HG03558 (cell line): ENCODE measurements around the gene UBE2E2.
A peak's percentile ranks its signal among the peaks of the same experiment; 100 is the strongest.

ENCODE experiments used
- ATAC-seq: cut with Tn5 transposase; IDR thresholded peaks from one replicate; pipeline ENCODE4 v1.9.1; 2021; ENCODE audit warnings: moderate number of reproducible peaks; ENCODE audit not compliant: unreplicated experiment; ENCODE audit errors: extremely low read depth

Gene UBE2E2

DNA sequence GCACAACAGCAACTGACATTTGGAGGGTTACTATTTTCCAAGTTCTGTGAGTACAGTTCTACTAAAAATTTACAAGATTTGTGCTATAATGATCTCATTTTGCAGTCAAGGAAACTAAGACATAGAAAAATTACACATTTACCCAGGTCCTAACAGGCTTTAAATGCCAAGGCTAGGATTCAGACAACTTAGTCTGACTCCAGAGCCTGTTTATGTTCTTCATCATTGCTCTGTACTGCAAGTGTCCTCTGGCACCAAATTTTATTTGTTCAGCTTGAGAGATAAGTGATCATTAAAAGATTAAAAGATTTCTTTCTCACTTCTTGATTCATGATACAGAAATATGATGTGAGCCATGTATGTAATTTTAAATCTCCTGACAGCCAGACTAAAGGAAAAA is 290.8 kb downstream of the UBE2E2 start:
- no peak for ATAC-seq

DNA sequence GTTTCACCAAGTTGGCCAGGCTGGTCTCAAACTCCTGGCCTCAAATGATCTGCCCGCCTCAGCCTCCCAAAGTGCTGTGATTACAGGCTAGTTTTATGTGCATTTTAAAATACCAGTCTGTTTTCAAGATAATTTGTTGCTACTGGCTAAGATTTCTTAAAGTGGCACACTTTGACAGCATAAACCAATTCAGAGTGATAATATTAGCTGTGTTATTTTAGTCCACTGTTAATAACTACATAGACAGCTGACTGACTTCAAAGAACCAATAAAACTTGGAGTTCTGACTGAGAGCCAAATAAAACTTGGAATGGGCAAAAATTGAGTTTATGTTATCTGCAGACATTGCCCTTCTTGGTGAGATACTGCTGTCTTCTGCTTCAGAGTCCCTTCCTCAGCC is 291.8 kb downstream of the UBE2E2 start:
- ATAC-seq = no peak

DNA sequence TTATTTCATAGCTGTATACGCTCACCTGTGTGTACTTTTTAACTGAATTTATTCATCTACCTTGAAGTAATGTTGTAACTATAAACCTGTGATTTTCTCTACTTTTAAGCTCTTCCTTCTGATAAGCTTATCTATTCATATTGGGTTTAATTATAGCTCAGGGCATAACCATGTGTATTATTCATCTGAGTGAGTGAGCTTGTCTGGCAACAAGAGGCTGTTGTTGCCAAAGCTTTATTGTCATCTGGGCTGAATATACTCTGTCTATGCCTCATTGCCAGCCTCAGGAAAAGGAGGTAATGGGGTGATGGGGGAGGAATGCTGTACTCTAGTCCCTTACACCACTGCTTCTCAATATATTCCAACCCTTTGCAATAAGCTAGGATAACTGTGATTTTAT is 292.4 kb downstream of the UBE2E2 start:
- ATAC-seq = no peak

DNA sequence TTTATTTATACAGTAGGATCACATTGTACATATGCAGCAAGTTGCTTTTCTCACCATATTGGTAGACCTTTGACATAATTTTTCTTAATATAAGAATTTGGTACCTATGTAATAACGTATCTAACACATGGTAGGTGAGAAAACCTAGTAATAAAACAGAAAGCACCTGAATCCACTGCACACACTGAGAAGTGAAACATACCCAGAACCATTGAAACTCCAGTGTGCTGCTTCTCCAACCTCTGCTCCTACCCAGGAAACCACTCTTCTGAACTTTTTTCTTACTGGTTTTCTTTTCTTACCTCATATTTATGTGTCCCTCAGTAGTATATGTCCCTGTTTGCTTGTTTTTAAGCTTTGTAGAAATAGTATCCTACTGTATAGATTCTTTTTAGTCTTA is 293.0 kb downstream of the UBE2E2 start:
- ATAC-seq = no peak

DNA sequence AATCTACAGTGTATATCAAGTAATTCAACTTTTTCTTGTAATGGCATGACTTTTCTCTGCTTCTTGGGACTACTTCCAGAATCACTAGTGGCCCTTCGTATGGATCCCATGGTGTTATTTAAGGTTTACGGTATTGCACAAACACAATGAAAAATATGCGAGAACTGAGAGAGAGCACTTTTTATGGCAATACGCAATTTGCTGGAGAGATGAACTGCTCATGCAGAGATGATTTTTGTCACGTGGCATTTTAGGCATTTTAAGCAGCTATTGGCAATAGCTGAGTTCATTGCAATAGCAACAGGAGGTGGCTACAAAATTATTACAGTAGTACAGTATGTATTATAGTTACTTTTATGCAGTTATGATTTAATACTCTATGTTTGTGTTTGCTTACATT is 294.0 kb downstream of the UBE2E2 start:
- ATAC-seq = no peak

DNA sequence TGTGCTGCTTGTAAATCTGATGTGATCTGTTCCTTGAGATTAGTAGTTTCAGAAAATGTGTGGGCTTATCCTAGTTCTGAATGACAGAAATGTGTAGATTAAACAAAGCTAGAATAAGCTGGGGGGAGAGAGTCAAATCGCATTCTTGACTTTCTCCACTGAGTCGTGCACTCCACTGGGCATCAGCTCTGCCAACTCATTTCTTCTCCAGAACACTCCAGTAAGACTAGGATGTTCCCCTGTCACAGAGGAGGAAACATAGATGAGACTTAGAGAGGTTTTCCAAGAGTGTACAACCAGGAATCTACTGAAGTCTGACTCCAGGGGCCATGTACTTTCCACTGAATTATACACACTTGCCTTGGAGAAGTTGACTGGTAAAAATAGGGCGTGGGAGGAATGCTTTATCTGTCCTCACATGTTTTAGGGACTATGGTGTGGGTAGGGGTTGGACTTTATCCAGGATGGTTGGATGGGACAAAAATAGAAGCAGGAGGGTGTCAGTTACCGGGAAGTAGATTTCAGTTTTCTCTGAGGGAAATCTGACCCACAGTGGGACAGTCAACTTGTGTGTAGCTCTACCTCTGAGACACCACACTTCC is 298.2 kb downstream of the UBE2E2 start:
- no peak for ATAC-seq

DNA sequence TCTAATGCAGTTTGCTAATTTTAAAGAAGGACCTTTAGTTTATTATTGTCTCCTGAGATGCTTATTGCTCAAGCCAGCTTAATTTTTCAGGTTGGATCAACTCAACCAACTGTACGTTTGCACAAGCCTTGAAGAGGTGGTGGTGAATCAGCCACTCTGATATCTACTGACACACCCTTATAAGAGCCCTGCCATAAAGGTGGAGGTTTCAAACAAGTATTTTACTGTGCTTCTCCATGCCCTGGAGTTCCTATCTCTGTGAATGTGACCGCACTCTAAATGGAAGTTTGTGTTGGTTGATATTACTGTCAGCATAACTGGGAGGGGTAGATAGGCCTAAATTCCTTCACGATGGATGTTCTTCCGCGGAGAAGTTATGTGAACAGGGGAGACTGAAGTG is 305.3 kb downstream of the UBE2E2 start:
- ATAC-seq = no peak

DNA sequence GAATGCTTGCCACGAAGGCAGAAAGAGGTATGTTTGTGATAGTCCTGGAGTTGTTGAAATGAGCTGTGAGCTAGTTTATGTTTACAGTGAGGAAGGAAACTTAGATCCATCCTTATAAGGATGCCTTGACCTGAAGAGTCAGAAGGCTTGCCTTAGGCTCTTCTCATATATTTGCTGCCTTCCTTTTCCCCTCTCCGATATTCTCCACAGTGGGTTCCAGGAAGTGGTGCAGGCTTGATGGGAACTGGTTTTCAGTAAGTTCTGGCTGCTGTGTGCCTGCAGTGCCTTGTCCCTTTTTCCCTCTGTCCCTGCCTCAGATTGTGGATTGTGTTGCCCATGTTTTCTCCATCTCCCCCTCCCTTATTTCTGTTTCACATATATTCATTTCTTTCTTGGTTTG is 315.3 kb downstream of the UBE2E2 start:
- no peak for ATAC-seq

DNA sequence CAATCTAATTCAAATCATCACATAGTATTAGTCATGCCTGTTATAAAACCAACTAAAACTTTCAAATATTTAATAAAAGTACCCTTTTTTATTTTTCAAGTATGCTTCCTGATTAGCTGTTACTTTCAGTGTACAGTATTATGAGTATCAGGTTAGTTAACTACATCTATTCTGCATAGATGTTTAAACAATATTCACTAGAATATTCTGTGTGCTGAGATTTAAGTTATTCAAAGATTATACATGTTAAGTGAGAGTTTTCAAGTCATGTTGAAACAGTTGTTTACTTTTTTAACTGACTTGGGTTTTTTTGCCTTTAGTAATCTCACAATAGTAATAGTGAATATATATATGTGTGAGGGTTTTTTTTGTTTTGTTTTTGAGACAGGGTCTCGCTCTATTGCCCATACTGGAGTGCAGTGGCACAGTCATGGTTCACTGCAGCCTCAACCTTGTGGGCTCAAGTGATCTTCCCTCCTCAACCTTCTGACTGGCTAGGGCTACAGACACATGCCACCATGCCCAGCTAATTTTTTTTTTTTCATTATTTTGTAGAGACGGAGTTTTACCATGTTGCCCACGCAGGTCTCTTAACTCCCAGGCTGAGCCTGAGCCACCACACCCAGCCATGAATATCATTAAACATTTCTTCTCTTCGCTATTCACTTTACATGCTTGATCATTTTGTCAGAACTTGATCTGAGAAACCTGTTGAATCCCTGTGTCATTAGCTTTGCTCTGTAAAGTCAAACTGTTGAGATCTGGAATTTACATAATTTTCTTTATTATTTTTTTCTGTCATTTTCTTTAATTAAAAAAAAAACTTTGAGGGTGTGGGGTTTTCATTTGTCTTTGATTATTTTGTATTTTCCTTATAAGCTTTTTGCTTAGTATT is 316.4 kb downstream of the UBE2E2 start:
- ATAC-seq = peak; percentile 46

DNA sequence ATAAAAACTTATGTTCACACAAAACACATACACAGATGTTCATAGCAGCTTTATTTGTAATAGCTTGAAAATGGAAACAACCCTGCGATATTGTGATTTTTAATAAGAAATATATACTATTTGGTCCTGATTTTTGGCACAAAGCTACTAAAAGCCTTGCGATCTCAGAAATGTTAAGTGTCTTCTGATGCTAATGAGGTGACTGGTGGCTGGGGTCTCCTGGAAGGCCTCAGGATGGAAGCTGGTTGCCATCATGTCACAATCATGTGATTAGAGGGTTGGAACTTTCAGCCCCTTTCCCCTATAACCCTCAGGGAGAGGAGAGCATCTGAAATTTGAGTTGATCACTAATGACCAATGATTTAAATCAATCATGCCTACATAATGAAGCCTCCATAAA is 324.2 kb downstream of the UBE2E2 start:
- no peak for ATAC-seq

DNA sequence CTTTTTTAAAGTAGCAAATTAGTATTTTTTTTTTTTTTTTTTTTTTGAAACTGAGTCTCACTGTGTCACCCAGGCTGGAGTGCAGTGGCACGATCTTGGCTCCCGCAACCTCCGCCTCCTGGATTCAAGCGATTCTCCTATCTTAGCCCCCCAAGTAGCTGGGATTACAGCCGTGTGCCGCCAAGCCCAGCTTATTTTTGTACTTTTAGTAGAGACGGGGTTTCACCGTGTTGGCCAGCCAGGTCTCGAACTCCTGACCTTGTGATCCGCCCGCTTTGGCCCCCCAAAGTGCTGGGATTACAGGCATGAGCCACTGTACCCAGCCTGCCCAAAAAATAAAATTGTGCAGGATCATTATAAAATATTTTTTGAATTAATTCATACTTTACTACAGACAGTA is 330.5 kb downstream of the UBE2E2 start:
- ATAC-seq = no peak

DNA sequence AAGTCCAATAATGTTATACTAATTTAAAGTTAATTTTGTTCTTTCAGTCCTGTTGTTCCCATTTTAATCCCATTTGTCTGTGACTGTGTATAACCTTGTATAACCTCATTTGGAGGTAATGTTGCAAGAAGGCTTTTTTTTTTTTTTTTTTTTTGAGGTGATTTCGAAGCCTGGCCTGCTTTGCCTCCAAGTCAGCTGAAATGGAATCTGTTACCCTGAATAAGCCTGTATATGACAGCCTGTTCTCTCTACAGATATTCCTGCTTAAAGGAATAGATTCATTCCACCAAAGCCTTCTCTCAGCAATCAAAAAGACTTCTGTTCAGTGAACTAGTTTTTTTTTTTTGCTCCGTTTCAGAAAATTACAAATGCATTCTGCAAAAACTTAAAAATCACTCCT is 330.9 kb downstream of the UBE2E2 start:
- no peak for ATAC-seq

DNA sequence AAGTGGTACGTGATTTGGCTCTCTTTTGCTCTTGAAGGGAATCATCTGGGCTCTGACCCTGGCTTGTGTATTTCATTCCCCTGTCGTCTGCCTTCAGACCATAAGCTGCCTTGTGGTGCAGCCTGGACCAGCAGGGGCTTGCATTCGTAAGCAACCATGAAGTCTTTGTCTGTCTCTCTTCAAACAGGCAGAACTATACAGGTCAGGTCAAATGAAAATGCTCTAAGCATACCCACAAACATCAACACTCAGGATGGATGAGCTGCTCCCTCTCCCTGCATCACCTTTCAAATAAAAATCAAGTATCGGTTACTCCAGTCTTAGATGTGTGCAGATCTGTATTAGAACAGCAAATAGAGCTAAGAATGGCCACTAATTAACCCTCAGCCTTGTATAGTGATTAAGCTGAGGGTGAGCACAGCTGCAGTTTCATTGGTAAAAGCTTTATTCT is 334.0 kb downstream of the UBE2E2 start:
- ATAC-seq = no peak

DNA sequence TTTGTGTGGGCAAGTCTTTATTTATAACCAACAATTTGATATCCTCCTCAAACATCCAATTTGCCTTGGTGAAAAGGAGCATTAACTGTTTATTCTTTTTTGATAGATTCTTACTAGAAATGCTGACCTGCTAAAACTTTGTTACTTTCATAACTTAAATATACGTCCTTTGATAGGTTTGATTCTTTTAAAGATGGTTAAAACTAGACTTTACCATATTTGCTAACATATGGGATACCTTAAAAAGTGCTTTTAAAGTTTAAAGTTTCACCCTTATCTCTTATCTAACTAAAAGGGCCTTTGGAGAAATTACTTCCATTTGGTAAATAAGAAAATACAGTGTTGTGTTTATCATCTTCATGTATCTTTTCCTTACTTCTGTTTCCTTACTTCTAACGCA is 336.1 kb downstream of the UBE2E2 start:
- no peak for ATAC-seq

DNA sequence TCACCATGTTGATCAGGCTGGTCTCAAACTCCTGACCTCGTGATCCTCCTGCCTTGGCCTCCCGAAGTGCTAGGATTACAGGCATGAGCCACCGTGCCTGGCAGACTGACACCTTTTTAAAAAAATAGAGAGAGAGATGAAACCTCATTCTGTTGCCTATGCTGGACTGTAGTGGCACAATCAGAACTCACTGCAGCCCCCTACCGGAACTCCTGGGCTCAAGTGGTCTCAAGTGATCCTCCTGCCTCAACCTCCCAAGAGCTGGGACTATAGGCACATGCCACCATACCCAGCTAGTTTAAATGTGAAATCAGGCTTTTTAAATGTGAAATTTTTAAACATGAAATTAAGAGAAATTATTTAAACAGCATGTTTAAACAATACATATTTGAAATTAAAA is 337.5 kb downstream of the UBE2E2 start:
- ATAC-seq = no peak

DNA sequence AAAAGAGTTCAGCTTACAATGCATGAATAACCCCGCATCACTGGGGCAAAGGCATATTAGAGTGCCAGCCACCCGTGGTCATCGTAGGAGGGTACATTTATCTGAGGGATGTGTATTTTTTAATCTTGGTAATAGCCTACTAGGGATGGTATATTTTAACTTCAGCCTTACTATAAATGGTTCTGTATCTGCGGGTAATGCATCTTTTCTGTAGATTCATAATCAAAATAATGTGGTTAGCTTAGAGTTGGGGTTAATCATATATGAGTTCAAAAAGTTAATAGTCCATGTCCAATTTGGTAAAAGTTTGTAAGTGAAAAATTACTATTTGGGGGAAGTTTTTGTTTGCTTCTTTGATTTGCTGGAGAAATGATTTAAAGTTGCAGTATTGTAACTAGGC is 339.0 kb downstream of the UBE2E2 start:
- ATAC-seq = no peak

DNA sequence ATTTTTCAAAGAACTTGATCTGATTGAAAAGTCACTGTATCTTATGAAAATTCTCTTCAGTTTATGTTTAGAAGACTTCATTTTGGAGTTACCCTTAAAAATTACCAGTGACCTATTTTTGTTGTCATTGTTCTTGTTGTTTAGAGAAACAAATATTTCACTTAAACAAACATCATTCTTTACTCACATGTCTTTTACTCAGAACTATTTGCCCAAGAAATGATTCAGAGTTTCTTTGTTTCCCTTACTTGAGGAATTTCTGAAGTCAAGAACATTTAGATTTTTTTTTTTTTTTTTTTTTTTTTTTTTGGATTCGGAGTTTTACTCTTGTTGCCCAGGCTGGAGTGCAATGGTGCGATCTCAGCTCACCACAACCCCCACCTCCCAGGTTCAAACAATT is 343.1 kb downstream of the UBE2E2 start:
- ATAC-seq = no peak

DNA sequence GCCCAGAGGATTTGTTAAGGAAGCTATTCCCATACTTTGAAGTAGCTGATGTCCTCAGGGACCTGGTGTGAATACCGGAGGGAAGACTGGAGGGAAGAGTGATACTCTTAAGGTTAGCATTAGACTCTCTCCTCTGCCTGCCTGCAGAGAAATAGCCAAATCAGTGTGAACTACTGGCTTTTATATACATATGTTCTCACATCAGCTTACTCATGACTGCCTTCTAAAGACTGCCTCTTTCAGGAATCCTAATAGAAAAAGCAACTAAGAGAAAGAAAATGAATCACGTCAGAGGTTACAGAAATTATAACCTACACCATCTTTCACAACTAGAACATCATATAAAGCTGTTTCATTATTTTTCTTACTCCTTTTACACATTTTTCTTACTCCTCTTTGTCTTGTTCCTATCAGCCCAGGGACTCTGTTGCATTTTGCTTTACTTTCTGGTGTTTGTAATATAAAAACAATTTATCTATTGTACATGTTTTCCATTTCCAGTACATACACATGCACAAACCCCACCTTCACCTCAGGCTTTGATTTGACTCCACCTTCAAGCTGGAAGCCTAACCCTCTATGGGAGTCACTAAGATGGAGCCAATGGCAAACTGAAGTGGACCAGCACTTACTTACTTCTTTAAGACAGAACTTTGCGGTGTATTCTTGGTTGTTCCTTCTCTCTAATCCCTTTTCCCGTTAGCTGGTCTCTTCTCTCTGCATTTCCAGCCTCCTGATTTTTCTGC is 345.0 kb downstream of the UBE2E2 start:
- ATAC-seq = no peak

DNA sequence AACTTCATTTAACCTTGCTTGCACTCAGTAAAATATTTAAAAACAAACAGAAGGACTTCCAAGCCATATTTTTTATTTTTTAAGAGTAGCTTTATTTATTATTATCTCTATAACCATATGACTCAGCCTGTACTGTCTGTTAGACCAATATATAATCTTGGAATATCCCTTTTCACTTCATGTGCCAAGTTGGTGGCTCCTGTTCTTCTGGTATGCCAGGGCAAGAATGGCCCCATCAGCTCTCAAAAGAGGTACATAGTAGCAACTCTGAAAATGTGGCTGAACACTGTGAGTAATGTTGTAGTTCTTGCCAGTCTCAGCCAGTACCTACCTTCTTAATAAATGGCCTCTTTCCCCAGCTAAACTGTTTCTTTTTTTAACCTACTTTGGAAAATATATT is 345.6 kb downstream of the UBE2E2 start:
- ATAC-seq = no peak

DNA sequence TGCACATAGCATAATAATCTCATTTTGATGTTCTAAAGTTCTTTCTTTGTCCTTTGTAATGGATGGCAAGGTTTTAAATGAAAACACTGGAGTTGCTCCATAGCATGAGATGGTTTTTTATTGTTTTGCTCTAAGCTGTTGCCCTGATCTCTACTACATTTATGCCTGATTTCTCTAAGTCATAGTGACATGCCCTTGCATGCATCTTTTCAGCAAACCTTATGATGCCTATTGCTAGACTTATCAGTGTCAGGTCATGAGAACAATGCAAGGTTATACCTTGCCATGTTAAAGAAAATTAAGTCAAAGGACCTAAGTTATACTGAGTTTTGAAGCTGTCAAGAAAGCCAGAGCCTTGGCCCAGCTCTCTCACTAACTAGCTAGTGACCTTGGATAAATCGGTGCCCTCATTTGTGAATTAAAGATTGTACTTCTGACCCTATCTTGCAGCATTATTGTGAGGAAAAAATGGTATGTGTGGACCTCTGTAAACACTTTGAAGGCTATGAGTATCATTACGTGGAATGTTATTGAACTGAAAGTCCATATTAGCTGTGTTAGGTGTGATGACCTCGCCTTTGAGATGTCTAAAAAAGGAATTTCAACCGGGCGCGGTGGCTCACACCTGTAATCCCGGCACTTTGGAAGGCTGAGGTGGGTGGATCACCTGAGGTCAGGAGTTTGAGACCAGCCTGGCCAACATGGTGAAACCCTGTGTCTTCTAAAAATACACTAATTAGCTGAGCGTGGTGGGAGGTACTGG is 346.2 kb downstream of the UBE2E2 start:
- ATAC-seq = no peak

DNA sequence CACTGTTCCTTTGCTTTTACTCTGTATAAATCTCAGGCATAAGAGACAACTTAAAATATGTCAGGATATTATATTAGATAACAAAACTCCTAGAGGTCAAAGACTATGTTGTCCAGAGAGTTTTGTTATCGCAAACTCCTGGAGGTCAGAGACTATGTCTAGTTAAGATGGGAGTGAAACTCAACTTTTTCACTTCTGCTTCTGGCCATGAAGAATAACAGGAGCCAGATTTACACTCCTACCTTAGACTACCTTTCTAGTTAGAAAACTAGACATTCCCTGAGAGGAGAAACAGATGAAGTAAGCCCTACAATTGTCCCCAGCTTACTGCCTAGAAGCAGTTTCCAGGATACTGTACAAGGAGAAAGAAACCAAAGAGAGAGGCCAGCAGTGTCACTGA is 347.3 kb downstream of the UBE2E2 start:
- peak; percentile 66 for ATAC-seq
